NCI-H2196 (cell line): ENCODE results near the gene GTF2A1L.
"Not testable (repeated sequence)": the region's sequence is repeated elsewhere in the genome, so short reads cannot be mapped to it uniquely, and the experiment has no call there.

Experiments used
- DNase-seq: peaks from one replicate; lab custom pipeline; 2025; ENCODE audit not compliant: unreplicated experiment; lab: John Stamatoyannopoulos, UW

GTF2A1L gene

DNA sequence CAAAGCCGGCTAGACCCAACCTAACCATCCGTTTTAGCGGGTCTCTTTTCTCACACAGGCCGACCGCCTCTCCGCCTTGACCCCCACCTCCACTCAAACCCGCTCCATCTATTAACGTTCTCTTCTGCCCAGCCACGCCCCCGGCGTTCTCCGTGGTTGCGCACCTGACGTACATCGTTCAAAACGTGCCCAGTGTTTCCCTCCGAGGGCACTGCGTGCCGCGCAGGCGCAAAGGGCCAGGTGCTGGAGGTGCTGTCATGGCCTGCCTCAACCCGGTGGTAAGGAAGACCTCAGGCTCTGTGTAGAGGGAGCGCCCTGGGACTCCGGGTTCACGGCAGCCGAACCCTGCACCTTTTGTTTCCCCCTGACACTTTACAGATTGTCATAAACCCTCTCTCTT, at the start of gene GTF2A1L:
TSS of gene GTF2A1L (plus strand) at position 239 of the 400 bp plus-strand sequence. CDS start at position 258, 19 bp downstream.
- no peak for DNase-seq

GRCh38 chr2:48568547-48568946, 49.1 kb upstream of the GTF2A1L start:
- DNase-seq: no peak

GRCh38 chr2:48569433-48569832, 48.2 kb upstream of the GTF2A1L start:
- no peak for DNase-seq

GRCh38 chr2:48572816-48573215, 44.8 kb upstream of the GTF2A1L start:
- DNase-seq: no peak

DNA sequence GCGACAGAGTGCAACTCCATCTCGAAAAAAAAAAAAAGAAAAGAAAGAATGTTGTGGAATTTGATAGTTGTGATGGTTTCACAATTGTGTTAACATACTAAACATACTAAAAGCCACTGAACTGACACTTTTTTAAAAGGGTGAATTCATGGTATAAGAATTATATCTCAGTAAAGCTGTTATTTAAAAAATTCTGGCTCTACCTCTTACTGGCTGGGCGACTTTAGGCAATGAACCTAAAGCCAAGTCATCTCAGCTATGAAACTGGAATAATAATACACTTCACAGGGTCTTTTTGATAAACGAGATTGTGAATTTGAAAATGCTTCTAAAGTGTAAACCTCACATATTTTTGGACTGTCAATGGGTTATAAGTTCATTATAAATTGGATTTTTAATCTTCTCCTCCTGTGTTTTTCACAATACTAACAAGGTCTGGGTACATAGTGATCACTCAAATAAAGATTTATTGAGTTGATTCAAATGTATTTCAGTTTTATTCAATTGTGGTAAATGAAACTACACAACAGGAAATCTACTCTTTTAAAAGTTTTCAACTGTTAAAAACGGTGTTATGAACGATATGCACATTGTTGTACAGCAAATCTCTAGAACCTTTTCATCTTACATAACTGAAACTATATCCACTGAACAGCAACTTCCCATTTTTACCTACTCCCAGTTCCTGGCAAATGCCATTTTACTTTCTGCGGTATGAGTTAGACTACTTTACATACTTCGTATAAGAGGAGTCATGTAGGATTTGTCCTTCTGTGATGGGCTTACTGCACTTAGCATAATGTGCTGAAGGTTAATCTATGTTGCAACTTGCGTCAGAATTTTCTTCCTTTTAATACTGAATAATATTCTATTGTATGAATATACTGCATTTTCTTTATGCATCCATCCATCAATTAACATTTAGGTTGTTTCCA, 43.0 kb upstream of the GTF2A1L start:
- DNase-seq: no peak

DNA sequence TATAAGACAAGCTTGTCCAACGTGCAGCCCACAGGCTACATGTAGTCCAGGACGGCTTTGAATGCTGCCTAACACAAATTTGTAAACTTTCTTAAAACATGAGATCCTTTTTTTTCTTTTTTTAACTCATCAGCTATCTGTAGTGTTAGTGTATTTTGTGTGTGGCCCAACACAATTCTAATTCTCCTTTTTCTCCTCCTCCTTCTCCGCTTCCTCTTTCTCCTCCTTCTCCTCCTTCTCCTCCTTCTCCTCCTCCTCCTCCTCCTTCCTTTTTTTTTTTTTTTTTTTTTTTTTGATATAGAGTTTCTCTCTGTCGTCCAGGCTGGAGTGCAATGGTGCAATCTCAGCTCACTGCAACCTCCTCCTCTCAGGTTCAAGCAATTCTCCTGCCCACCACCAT, 39.3 kb upstream of the GTF2A1L start:
- DNase-seq: no peak

DNA sequence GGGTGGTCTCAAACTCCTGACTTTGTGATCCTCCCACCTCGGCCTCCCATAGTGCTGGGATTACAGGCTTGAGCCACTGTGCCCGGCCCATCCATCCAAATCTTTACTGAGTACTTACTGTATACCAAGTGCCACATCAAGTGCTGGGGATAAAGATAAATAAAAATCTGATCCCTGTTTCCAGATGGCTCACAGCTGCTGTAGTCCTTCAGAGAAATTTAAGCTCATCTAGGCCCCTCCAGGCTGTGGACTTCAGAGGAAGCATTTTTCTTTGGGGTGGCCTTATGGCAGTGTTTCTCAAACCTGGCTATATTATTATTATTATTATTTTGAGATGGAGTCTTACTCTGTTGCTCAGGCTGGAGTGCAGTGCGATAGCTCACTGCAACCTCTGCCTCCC, 33.7 kb upstream of the GTF2A1L start:
- no peak for DNase-seq

- no peak for DNase-seq
Measured at GRCh38 chr2:48584551-48584950, 33.1 kb upstream of the GTF2A1L start.

GRCh38 chr2:48586433-48586832, 31.2 kb upstream of the GTF2A1L start:
- no peak for DNase-seq

DNA sequence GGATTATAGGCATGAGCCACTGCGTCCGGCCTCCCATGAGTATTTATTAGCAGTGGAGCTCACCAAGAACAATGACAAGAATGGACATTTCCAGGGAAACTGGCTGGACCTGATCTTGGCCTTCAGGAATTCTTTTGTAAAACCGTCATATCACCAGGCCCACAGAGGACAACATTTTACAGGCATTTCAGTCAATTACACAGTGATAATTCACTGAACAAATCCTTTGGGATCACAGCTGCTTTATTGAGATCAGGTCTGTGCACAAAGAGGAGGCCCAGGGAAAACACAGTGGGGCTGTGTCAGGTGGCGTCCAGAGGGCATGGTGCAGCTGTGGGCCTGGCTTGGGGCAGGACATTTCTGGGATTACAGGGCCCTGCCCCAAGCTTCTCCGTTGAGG, 30.1 kb upstream of the GTF2A1L start:
- DNase-seq: no peak

- DNase-seq: no peak
Measured at GRCh38 chr2:48587961-48588360, 29.7 kb upstream of the GTF2A1L start.

- DNase-seq: no peak
Measured at GRCh38 chr2:48588745-48589144, 28.9 kb upstream of the GTF2A1L start.

- DNase-seq: peak; percentile 9
Measured at GRCh38 chr2:48589170-48589767, 28.4 kb upstream of the GTF2A1L start.

DNA sequence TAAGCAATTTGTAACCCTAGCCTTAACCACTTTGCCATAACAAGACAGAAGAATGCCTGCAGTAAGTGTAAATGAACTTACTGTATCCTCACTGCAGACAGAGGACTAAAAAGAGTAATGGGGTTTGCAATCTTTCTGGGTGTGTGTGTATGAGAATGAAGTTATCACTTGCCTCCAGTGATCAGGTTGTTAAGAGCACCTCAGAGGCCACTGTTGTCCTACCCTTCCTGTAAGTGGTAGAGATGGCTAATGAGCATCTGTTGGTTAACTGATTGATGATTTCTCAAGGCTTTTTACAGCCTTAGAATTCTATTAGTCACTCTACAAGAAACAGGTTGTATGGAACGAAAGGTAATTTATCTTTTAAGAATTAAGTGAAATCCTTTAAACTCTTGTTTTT, 27.6 kb upstream of the GTF2A1L start:
- DNase-seq: no peak

GRCh38 chr2:48592067-48592466, 25.6 kb upstream of the GTF2A1L start:
- no peak for DNase-seq

DNA sequence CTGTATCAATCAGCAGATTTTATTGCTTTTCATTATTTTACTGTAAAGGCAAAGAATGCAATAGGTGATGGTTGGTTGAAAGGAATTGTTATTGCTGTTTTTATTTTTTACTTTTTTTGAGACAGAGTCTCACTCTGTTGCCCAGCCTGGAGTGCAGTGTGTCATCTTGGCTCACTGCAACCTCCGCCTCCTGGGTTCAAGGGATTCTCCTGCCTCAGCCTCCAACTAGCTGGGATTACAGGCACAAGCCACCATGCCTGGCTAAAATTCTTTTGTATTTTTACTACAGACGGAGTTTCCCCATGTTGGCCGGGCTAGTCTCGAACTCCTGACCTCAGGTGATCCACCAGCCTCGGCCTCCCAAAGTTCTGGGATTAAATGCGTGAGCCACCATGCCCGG, 20.9 kb upstream of the GTF2A1L start:
- DNase-seq: not testable (repeated sequence)

DNA sequence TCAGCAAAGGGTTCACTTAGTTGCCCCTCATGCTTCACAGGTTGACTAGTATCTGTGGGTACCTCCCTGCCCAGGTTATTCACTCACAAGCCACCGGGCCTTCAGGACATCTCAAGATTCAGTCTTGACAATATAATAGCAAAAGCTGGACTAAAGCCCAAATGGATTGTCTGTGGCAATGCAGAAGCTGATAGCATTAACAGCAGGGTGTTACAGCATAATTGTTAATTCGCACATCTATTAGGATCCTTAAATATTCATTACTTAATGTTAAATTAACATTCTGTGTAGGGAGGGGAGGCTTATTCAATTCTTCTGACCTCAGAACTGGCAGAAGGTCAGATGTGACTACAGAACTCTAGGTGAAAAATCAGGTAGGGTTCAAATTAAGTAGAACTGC, 20.2 kb upstream of the GTF2A1L start:
- DNase-seq: no peak

- DNase-seq: peak; percentile 47
Measured at GRCh38 chr2:48600204-48600813, 17.3 kb upstream of the GTF2A1L start.

DNA sequence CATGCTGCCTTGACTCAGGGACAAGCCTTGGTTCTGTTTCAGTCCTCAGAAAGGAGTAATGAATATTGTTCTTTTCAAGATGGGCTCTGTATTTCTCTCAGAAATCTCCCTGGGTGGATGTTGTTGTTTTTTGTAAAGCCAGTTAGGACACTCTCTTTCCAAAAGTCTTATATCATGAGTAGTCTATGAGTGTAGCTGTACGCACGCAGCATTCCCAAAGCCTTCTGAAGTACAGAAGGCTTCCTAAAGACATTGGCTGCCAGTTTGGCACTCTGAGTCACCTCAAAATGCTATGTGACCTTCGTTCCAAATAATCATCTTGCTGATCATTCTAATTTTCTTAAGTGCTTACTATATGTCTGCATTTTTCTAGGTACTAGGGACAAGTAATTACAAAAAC, 16.7 kb upstream of the GTF2A1L start:
- no peak for DNase-seq

- no peak for DNase-seq
Measured at GRCh38 chr2:48601349-48601748, 16.3 kb upstream of the GTF2A1L start.

DNA sequence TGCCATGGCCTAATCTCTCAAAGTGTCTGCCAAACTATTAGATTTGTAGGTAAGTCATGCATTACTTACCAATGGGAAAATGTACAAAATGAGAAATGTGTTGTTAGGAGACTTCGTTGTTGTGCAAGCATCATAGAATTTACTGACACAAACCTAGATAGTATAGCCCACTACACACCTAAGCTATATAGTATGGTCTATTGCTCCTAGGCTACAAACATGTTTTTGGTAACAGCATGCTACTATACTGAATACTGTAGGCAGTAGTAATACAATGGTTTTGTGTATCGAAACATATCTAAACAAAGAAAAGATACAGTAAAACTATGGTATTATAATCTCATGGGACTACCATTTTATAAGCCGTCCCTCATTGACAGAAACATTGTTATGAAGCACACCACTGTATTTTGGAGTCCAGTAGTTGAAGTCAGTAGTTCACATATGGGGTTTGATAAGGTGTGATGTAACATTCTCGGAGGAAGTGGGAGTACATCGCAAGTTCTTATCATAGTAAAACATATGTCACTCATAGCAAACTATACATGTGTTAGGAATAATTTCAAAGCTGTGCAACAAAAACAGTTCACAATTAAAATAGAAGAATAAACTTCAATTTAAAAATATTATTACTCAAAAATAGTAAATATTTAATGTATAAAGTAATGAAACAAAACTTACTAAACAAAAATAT, 12.0 kb upstream of the GTF2A1L start:
- DNase-seq: no peak
